HepG2 (cell line): ENCODE measurements around the gene MPP3.
"Not testable (repeated sequence)": the region's sequence is repeated elsewhere in the genome, so short reads cannot be mapped to it uniquely, and the experiment has no call there.

Experiments used
- CBX5 ChIP-seq: sonication (generic); formaldehyde crosslinking; IDR thresholded peaks from 2 replicates; pipeline ENCODE4 v1.4.0; 2020; ENCODE audit warnings: missing genetic modification reagents, borderline replicate concordance
- HNRNPK ChIP-seq: fragments of 200-400 bp; formaldehyde crosslinking; IDR thresholded peaks from 2 replicates; pipeline ENCODE4 v1.6.1; 2018; ENCODE audit warnings: low read length, low read depth, moderate library complexity, mild to moderate bottlenecking; ENCODE audit not compliant: poor library complexity, severe bottlenecking
- NCOA1 ChIP-seq: sonication (generic); formaldehyde crosslinking; IDR thresholded peaks from 2 replicates; pipeline ENCODE4 v1.9.0; 2021; ENCODE audit warnings: missing genetic modification reagents
- POLR2A ChIP-seq, 2 experiments: IDR thresholded peaks; 2 replicates each; pipeline ENCODE4 v1.6.1; 2011; ENCODE audit warnings: low read depth in 2 of 2, low read length in 2 of 2, mild to moderate bottlenecking in 1 of 2, moderate library complexity in 1 of 2; ENCODE audit not compliant: insufficient read depth in 1 of 2
- RAD21 ChIP-seq: fragments of 450-650 bp; formaldehyde crosslinking; IDR thresholded peaks from 2 replicates; pipeline ENCODE4 v1.5.0; 2020; ENCODE audit warnings: mild to moderate bottlenecking
- TCF12 ChIP-seq, 2 experiments: fragments of 450-650 bp in 1 of 2; sonication (generic) in 1 of 2; formaldehyde crosslinking in 1 of 2; IDR thresholded peaks; 2 replicates each; pipeline versions ENCODE4 v1.6.1 to v1.8.0; 2017 to 2022; ENCODE audit warnings: antibody characterized with exemption in 1 of 2, mild to moderate bottlenecking in 1 of 2, missing genetic modification reagents in 1 of 2, moderate library complexity in 1 of 2
- TCF7L2 ChIP-seq: IDR thresholded peaks from 2 replicates; pipeline ENCODE4 v1.6.1; 2011; ENCODE audit warnings: mild to moderate bottlenecking, low read depth, low read length, moderate library complexity
- THYN1 ChIP-seq: sonication (generic); formaldehyde crosslinking; IDR thresholded peaks from 2 replicates; pipeline ENCODE4 v1.8.1; 2023; ENCODE audit warnings: low read depth, mild to moderate bottlenecking, moderate library complexity, missing genetic modification reagents, borderline replicate concordance
- ZNF230 ChIP-seq: sonication (generic); formaldehyde crosslinking; IDR thresholded peaks from 2 replicates; pipeline ENCODE4 v1.4.0; 2020; ENCODE audit warnings: mild to moderate bottlenecking, missing genetic modification reagents
- TF ChIP-seq, protein P1 (sequence below): sonication (generic); formaldehyde crosslinking; IDR thresholded peaks from 2 replicates; pipeline ENCODE4 v1.4.0; 2020; ENCODE audit warnings: mild to moderate bottlenecking, missing genetic modification reagents, borderline replicate concordance
- TF ChIP-seq, protein P2 (sequence below): sonication (generic); formaldehyde crosslinking; IDR thresholded peaks from 2 replicates; pipeline ENCODE4 v1.4.0; 2020; ENCODE audit warnings: missing genetic modification reagents, low read depth, mild to moderate bottlenecking, borderline replicate concordance
- TF ChIP-seq, protein P3 (sequence below): sonication (generic); formaldehyde crosslinking; IDR thresholded peaks from 2 replicates; pipeline ENCODE4 v1.4.0; 2020; ENCODE audit warnings: mild to moderate bottlenecking, missing genetic modification reagents
- TF ChIP-seq, protein P4 (sequence below), 2 experiments: sonication (generic) in 1 of 2; formaldehyde crosslinking in 1 of 2; IDR thresholded peaks; 2 replicates each; pipeline versions ENCODE4 v1.6.1 to v1.9.0; 2014 to 2022; ENCODE audit warnings: antibody characterized with exemption in 1 of 2, borderline replicate concordance in 1 of 2, inconsistent platforms in 1 of 2, low read depth in 1 of 2, missing genetic modification reagents in 1 of 2
- TF ChIP-seq, protein P5 (sequence below): sonication (generic); formaldehyde crosslinking; IDR thresholded peaks from 2 replicates; pipeline ENCODE4 v1.5.0; 2020; ENCODE audit warnings: mild to moderate bottlenecking, missing genetic modification reagents, moderate library complexity

DNA sequence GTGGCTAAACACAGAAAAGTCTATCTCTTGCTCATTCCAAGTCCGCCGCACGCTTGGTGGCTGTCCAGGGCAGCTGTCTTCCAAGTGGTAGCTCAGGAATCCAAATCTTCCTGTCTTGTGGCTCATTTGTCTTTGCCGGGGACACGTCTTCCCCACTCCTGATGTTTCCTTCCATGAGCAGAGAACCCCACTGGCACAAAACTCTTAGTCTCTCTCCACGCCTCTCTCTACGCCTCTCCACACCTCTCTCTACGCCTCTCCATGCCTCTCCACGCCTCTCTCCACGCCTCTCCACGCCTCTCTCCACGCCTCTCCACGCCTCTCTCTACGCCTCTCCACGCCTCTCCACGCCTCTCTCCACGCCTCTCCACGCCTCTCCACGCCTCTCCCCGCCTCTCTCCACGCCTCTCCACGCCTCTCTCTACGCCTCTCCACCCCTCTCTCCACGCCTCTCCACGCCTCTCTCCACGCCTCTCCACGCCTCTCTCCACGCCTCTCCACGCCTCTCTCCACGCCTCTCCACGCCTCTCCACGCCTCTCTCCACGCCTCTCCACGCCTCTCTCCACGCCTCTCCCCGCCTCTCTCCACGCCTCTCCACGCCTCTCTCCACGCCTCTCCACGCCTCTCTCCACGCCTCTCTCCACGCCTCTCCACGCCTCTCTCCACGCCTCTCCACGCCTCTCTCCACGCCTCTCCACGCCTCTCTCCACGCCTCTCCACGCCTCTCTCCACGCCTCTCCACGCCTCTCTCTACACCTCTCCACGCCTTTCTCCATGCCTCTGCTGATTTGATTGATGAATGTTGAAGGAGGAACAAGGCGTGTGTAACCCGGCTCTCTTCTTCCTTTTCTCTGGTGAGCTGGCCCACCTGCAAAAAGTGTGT is 9.4 kb upstream of the MPP3 start:
- not testable (repeated sequence) for TF ChIP-seq THYN1 (CRISPR knock-in tag); POLR2A (IDR thresholded peaks at IDR 0.05; ENCODE audit: insufficient read depth in 1 of 2, low read depth in 2 of 2, low read length in 2 of 2); HNRNPK; TCF7L2; RAD21 (CRISPR knock-in tag); ZNF230 (CRISPR knock-in tag); CBX5 (CRISPR knock-in tag); NCOA1; TCF12 (IDR thresholded peaks at IDR 0.05); TCF12 (CRISPR knock-in tag; IDR thresholded peaks at IDR 0.05)
- TF ChIP-seq, protein P1, sequence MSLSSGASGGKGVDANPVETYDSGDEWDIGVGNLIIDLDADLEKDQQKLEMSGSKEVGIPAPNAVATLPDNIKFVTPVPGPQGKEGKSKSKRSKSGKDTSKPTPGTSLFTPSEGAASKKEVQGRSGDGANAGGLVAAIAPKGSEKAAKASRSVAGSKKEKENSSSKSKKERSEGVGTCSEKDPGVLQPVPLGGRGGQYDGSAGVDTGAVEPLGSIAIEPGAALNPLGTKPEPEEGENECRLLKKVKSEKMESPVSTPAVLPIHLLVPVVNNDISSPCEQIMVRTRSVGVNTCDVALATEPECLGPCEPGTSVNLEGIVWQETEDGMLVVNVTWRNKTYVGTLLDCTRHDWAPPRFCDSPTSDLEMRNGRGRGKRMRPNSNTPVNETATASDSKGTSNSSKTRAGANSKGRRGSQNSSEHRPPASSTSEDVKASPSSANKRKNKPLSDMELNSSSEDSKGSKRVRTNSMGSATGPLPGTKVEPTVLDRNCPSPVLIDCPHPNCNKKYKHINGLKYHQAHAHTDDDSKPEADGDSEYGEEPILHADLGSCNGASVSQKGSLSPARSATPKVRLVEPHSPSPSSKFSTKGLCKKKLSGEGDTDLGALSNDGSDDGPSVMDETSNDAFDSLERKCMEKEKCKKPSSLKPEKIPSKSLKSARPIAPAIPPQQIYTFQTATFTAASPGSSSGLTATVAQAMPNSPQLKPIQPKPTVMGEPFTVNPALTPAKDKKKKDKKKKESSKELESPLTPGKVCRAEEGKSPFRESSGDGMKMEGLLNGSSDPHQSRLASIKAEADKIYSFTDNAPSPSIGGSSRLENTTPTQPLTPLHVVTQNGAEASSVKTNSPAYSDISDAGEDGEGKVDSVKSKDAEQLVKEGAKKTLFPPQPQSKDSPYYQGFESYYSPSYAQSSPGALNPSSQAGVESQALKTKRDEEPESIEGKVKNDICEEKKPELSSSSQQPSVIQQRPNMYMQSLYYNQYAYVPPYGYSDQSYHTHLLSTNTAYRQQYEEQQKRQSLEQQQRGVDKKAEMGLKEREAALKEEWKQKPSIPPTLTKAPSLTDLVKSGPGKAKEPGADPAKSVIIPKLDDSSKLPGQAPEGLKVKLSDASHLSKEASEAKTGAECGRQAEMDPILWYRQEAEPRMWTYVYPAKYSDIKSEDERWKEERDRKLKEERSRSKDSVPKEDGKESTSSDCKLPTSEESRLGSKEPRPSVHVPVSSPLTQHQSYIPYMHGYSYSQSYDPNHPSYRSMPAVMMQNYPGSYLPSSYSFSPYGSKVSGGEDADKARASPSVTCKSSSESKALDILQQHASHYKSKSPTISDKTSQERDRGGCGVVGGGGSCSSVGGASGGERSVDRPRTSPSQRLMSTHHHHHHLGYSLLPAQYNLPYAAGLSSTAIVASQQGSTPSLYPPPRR (CRISPR knock-in tag) = not testable (repeated sequence)
- TF ChIP-seq, protein P2, sequence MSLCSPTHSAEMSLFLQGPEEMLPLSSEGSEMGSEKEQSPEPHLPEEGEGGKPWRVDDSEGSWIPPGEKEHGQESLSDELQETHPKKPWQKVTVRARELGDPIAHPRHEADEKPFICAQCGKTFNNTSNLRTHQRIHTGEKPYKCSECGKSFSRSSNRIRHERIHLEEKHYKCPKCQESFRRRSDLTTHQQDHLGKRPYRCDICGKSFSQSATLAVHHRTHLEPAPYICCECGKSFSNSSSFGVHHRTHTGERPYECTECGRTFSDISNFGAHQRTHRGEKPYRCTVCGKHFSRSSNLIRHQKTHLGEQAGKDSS = not testable (repeated sequence)
- TF ChIP-seq, protein P3, sequence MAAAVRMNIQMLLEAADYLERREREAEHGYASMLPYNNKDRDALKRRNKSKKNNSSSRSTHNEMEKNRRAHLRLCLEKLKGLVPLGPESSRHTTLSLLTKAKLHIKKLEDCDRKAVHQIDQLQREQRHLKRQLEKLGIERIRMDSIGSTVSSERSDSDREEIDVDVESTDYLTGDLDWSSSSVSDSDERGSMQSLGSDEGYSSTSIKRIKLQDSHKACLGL (CRISPR knock-in tag) = not testable (repeated sequence)
- TF ChIP-seq, protein P4, sequence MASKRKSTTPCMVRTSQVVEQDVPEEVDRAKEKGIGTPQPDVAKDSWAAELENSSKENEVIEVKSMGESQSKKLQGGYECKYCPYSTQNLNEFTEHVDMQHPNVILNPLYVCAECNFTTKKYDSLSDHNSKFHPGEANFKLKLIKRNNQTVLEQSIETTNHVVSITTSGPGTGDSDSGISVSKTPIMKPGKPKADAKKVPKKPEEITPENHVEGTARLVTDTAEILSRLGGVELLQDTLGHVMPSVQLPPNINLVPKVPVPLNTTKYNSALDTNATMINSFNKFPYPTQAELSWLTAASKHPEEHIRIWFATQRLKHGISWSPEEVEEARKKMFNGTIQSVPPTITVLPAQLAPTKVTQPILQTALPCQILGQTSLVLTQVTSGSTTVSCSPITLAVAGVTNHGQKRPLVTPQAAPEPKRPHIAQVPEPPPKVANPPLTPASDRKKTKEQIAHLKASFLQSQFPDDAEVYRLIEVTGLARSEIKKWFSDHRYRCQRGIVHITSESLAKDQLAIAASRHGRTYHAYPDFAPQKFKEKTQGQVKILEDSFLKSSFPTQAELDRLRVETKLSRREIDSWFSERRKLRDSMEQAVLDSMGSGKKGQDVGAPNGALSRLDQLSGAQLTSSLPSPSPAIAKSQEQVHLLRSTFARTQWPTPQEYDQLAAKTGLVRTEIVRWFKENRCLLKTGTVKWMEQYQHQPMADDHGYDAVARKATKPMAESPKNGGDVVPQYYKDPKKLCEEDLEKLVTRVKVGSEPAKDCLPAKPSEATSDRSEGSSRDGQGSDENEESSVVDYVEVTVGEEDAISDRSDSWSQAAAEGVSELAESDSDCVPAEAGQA (IDR thresholded peaks at IDR 0.05; ENCODE audit: low read depth) = not testable (repeated sequence)
- TF ChIP-seq, protein P4 (CRISPR knock-in tag; IDR thresholded peaks at IDR 0.05; ENCODE audit: borderline replicate concordance) = not testable (repeated sequence)
- TF ChIP-seq, protein P5, sequence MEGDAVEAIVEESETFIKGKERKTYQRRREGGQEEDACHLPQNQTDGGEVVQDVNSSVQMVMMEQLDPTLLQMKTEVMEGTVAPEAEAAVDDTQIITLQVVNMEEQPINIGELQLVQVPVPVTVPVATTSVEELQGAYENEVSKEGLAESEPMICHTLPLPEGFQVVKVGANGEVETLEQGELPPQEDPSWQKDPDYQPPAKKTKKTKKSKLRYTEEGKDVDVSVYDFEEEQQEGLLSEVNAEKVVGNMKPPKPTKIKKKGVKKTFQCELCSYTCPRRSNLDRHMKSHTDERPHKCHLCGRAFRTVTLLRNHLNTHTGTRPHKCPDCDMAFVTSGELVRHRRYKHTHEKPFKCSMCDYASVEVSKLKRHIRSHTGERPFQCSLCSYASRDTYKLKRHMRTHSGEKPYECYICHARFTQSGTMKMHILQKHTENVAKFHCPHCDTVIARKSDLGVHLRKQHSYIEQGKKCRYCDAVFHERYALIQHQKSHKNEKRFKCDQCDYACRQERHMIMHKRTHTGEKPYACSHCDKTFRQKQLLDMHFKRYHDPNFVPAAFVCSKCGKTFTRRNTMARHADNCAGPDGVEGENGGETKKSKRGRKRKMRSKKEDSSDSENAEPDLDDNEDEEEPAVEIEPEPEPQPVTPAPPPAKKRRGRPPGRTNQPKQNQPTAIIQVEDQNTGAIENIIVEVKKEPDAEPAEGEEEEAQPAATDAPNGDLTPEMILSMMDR = not testable (repeated sequence)
